IMR-90 (cell line): ENCODE data around the gene OR6S1.

Experiments used
- CHD1 ChIP-seq: IDR thresholded peaks from 2 replicates; pipeline ENCODE4 v1.6.1; 2012; ENCODE audit warnings: low read depth, low read length, improper control_type of control experiment
- FOS ChIP-seq: fragments of 150-350 bp; IDR thresholded peaks from 2 replicates; pipeline ENCODE4 v1.6.1; 2016; ENCODE audit warnings: low read depth, low read length
- NFE2L2 ChIP-seq: fragments of 150-350 bp; IDR thresholded peaks from 2 replicates; pipeline ENCODE4 v1.6.1; 2016; ENCODE audit warnings: low read depth, mild to moderate bottlenecking, low read length
- POLR2A ChIP-seq: IDR thresholded peaks from 2 replicates; pipeline ENCODE4 v1.6.1; 2012; ENCODE audit warnings: mild to moderate bottlenecking, low read depth, low read length
- TF ChIP-seq, protein P1 (sequence below): conservative IDR thresholded peaks from 2 replicates; pipeline ENCODE4 v1.5.1; 2012; ENCODE audit warnings: mild to moderate bottlenecking, low read depth, low read length, improper control_type of control experiment

DNA sequence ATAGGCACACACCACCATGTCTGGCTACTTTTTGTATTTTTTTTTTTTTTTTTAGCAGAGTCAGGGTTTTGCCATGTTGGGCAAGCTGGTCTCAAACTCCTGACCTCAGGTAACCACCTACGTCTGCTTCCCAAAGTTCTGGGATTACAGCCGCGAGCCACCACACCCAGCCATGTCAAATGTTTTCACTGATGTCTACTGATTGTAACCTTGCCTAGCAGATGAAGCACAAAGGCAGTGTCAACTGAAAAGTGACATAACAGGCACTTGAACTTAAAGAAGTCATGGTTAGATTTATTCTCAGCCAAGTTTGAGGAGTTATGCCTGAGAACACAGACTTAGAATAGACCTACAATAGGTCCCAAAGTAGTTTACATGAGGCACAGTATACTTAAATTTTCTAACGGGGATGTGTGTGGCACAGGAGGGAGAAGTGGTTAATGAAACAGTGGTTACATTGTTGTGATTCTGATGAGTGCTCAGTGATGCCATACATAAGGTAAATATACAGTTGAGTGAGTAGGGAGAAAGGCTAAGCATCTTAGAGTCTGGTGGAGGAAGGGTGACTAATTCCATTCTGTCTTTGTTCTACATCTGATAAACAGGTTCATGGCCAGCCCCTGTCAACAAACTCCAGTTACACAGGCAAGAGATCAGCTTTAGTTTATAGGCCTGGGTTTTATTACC lies 30.2 kb upstream of the OR6S1 start:
- TF ChIP-seq, protein P1, sequence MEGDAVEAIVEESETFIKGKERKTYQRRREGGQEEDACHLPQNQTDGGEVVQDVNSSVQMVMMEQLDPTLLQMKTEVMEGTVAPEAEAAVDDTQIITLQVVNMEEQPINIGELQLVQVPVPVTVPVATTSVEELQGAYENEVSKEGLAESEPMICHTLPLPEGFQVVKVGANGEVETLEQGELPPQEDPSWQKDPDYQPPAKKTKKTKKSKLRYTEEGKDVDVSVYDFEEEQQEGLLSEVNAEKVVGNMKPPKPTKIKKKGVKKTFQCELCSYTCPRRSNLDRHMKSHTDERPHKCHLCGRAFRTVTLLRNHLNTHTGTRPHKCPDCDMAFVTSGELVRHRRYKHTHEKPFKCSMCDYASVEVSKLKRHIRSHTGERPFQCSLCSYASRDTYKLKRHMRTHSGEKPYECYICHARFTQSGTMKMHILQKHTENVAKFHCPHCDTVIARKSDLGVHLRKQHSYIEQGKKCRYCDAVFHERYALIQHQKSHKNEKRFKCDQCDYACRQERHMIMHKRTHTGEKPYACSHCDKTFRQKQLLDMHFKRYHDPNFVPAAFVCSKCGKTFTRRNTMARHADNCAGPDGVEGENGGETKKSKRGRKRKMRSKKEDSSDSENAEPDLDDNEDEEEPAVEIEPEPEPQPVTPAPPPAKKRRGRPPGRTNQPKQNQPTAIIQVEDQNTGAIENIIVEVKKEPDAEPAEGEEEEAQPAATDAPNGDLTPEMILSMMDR, result no peak
- TF ChIP-seq CHD1 (no peak), POLR2A (no peak), FOS (no peak), NFE2L2 (no peak)
